Astrocyte (in vitro differentiated cells and primary cell): ENCODE data around the gene FAM227A.

ENCODE experiments used
- CTCF ChIP-seq: IDR thresholded peaks from 2 replicates; pipeline ENCODE4 v1.5.1; 2011; ENCODE audit warnings: low read depth, mild to moderate bottlenecking, inconsistent platforms, low read length, moderate library complexity; ENCODE audit not compliant: insufficient read depth
- EZH2 ChIP-seq: IDR thresholded peaks from 2 replicates; pipeline ENCODE4 v1.6.1; 2012; ENCODE audit warnings: mild to moderate bottlenecking, low read length, inconsistent platforms; ENCODE audit not compliant: insufficient read depth

- TF ChIP-seq EZH2 (no peak), CTCF (no peak)
These were observed 1.1 kb upstream of the FAM227A start for GRCh38 chr22:38657045-38657909.
